HAP-1 (cell line): Measurements from ENCODE around the gene KCNAB2.

Experiments
- DNase-seq, 2 experiments: peaks; one replicate each; pipeline ENCODE4 v3.0.0-alpha.2; 2016 to 2020; ENCODE audit warnings: low spot score in 2 of 2
- H3K27me3 ChIP-seq: fragments of 250-450 bp; sonication (Bioruptor Pico); 2 replicates; pipeline ENCODE4 v1.5.1; 2020; ENCODE audit warnings: low read depth, mild to moderate bottlenecking, moderate library complexity
- H3K36me3 ChIP-seq: fragments of 250-450 bp; sonication (Bioruptor Pico); replicated peaks from 2 replicates; pipeline ENCODE4 v1.5.1; 2020; ENCODE audit warnings: mild to moderate bottlenecking
- H3K4me1 ChIP-seq: fragments of 250-450 bp; sonication (Bioruptor Pico); 2 replicates; pipeline ENCODE4 v1.5.1; 2020; ENCODE audit warnings: mild to moderate bottlenecking
- H3K4me3 ChIP-seq: fragments of 250-450 bp; sonication (Bioruptor Pico); 2 replicates; pipeline ENCODE4 v1.5.1; 2020; ENCODE audit warnings: mild to moderate bottlenecking, moderate library complexity
- H3K9me3 ChIP-seq: fragments of 250-450 bp; sonication (Bioruptor Pico); 2 replicates; pipeline ENCODE4 v1.5.1; 2020; ENCODE audit warnings: mild to moderate bottlenecking, moderate library complexity
- in situ Hi-C: fragments of 300-500 bp; cut with MboI; formaldehyde crosslinking; loops from 3 replicates; pipeline ENCODE4 v1.14.3; 2020; ENCODE audit warnings: low sequenced_read_pairs, inconsistent platforms, mixed read lengths

KCNAB2 gene

DNA sequence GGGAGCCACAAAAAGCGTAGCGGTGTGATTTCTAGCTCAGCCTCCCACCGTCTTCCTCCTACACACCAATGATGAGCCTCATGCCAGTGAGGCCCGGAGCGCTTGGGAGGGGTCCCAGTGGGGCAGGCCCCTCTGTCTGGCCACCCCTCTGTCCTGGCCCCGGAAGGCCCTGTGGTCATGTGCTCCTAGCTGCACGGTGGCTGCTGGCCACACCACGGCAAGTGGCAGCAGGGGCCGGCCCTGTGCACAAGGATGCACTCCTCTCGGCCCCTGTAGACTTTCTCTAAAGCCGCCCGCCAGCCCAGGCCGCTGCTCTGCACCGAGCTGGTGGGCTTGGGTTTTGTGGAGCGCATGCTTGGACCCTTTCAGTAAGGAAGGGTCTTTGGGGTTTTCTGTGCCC, 53.6 kb downstream of the KCNAB2 start:
- Histone ChIP-seq H3K4me1 (no peaks in the 10 kb centered on the region), H3K27me3 (no peaks in the 10 kb centered on the region), H3K36me3 (no peaks in the 10 kb centered on the region), H3K4me3 (no peak overlapping the region), H3K9me3 (no peaks in the 10 kb centered on the region)
- DNase-seq, result no peak
- in situ Hi-C loops, result no loop called here

DNA sequence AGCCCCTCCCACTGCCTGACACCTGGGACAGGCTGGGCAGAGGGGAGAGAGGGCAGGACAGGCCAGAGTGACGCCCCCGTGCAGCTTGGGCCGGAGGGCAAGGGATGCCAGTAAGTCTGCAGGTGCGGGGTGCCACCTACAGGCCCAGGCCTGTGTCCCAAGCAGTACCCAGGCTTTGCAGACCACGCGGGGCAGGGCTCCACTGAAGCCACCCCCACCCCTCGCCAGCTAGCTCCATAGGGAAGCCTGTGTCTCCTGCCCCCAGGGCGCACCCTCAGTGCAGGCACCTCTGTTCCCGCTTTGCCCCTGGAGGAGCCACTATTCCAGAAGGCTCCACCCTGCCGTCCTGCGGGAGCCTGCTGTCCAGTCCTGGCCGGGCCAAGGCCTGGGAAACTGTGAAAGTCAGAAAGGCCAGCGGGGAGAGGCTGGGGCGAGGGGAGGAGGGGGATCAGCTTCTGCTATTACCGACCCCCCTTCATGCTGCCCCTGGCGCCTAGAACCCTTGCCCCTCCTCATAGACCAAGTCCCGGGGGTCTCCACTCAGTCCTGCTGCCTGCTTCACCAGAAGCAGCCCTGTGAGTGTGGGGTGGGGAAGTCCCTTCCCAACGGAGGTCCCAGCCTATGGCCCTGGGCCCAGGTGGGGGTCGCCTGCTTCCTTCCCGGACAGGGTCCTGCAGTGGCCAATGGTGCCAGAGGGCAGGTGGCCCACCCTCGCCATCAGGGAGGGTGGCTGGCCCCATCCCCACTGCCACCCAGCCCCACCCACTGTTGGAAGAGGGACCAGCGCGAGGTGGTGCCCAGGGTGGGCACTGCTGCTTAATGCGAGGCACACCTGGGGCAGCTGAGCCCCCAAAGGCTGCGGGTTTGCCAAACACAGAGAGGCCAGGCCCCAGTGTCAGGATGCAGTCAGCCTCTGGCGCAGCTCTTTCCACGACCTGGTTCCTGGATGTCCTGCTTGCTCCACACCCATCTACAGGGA, 54.4 kb downstream of the KCNAB2 start:
- Histone ChIP-seq H3K4me1 (no peaks in the 10 kb centered on the region), H3K27me3 (peaks cover 3% of the 10 kb centered on the region; the same call in 1 of the 2 replicates), H3K4me3 (no peak overlapping the region), H3K9me3 (no peaks in the 10 kb centered on the region), H3K36me3 (no peaks in the 10 kb centered on the region)
- in situ Hi-C loops, result no loop called here
- DNase-seq, result no peak

DNA sequence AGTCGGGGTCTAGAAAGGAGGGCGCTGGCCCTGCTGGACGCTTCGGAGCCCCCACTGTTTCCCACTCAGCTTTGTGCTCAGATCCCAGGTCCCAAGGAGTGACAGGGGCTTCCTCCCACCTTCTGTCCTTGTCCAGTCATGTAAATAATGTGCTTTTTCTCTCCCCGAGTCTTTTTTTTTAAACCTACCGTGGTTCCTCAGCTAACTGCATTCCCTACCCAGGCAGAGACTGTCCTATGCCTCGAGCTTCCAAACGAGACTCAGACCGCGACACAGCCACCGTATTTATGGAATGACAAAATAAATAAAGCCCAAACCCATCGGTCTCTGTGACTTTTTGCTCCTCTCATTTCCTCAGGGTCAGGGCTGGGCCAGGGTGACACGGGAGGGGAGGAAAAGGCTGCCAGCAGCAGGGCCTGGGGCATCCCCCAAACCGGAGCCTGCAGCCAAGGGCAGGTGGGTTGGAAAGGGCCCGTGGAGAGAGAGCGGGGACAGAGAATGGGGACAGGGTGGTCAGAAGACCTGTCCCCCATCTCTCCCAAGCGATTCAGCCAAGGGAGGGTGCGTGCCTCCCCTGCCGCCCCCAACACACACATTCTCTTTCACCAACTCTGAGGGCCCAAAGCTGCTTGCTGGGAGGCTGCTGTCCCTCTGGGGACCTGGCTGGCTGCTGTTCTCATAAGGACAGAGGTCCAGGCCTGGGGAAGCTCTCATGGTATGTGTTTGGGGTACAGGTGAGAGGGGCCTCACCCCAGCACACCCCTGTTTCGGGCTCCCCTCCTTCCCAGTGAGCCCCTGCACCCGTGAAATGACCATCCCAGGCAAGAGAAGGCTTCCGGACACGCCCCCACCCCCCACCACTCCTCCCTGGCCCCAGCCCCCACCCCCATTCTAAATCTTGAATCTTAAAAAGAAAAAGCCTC, 55.4 kb downstream of the KCNAB2 start:
- no peaks in the 10 kb centered on the region for H3K9me3 ChIP-seq
- H3K4me3 ChIP-seq, result no peak overlapping the region
- no peak for DNase-seq
- no peaks in the 10 kb centered on the region for H3K4me1 ChIP-seq
- no peaks in the 10 kb centered on the region for H3K36me3 ChIP-seq
- peaks cover 3% of the 10 kb centered on the region; the same call in 1 of the 2 replicates for H3K27me3 ChIP-seq
- in situ Hi-C loops, result no loop called here

DNA sequence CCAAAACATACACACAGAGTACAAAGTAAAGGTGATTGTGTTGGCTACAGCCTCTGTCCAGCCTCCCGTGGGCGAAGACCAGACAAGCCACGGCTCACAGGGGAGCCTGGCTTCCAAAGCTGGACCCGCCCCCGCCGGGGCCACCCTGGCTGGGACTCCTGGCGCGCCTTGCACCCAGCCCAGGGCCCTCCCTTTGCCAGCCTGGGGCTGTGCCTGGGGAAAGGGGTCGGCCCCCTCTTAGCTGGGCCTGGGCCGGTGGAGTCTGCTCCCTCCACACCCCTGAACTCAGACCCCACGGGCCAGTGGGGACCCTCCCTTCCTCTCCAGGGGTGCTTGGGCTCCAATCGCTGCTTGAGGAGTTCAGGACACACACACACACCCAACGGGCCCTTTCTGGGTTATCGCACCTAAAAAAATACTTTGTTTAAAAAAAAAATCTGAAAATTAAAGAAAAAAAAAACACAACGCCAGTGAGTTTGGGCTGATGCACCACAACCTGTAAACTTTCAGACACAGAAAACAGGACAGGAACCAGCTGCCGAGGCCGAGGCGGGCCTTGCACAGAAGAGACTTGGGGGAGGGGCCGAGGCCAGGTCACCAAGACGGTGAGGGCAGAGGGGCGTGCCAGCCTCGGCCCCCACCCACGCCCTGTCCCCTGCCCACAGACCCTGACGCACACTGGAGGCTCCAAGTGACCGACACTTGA, 56.3 kb downstream of the KCNAB2 start:
- H3K4me1 ChIP-seq, result no peaks in the 10 kb centered on the region
- no peak for DNase-seq

DNA sequence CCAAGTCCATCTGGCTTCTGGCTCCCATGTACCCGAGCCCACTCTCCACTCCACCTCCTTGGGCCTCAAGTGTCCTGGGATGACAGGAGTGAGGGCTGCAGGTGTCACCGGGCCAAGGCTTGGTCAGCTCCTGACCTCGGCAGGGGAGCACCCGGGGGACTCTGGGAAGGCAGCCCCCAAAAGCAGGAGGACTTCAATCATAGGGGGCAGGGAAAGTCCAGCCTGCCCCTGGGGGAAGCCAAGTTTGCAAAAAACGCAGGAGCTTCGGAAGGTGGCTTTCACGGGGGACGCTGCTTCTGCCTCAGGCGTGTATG, 56.8 kb downstream of the KCNAB2 start:
- no peaks in the 10 kb centered on the region for H3K36me3 ChIP-seq
- no peak for DNase-seq
- H3K4me3 ChIP-seq, result no peak overlapping the region
- in situ Hi-C loops, result no loop called here
- no peaks in the 10 kb centered on the region for H3K4me1 ChIP-seq
- H3K27me3 ChIP-seq, result peaks cover 3% of the 10 kb centered on the region; the same call in 1 of the 2 replicates
- no peaks in the 10 kb centered on the region for H3K9me3 ChIP-seq

More for the DNA sequence above, 56.3 kb downstream of the KCNAB2 start:
- in situ Hi-C loops, result no loop called here
- peaks cover 3% of the 10 kb centered on the region; the same call in 1 of the 2 replicates for H3K27me3 ChIP-seq
- no peak overlapping the region for H3K4me3 ChIP-seq
- no peaks in the 10 kb centered on the region for H3K36me3 ChIP-seq
- H3K9me3 ChIP-seq, result no peaks in the 10 kb centered on the region

DNA sequence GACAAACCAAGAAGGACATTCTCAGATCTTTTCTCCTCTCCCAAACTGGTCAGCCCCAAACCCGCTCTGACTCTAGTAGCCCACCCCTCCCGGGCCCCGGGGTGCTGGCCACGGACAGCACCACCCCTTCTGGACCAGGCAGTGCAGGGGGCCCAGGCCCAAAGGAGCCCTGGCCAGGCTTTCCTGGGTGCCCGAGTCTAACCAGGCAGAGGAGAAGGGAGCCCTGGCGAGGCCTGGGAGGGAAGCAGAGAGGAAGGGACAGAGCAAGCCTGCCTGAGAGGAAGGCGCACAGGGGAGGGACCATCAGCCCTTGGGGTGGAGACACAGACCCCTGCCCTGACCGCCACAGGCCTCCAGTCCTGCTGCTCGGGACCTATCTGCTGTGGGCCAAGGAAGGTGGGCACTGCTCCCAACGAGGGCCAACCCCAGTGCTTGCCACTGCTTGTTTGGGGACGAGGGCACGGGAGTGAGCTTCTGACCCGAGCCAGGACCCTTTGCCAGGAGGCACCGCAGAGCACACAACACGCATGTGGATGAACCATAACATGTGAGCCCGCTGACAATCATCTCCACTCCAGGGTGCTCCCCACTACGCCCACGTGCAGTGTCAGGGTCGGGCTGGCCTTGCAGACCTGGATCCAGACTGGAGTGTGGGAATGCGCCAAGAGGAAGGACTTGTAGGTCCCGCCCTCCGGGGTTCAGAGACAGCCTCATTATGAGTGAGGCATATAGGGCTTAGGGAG, 57.6 kb downstream of the KCNAB2 start:
- H3K27me3 ChIP-seq, result peaks cover 3% of the 10 kb centered on the region; the same call in 1 of the 2 replicates
- no peaks in the 10 kb centered on the region for H3K4me1 ChIP-seq

DNA sequence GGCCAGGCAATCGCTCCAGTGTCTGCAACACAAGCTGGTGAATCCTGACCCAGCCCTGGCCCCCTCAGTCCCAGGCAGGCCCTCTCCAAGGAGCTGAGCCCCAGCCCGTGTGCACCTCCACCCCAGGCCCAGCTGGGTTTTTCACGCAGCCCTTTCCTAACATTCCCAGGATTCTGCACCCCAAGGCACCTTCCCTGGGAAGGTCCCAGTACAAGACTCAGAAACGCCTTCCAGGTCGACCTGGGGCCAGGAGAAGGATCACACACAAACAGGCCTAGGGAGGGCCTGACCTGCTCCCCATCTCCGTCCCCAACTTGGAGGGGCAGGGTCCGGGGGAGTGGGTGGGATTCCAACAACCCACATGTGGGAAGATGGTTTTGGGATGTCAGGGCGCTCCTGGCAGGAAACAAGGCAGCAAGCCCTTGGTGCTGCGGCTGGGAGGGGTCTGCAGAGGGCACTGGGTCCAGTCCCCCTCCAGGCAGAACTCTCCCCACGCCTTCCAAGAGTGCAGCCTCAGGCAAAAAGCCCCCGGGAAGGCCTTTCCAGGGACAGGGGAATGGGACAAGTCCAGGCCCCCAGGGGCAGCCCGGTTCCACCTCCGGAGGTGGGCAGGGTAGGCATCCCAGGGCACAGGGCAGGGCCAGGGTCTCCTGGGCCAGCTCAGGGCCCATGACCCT, 58.3 kb downstream of the KCNAB2 start:
- Histone ChIP-seq H3K4me3 (no peak overlapping the region), H3K36me3 (no peaks in the 10 kb centered on the region), H3K4me1 (no peaks in the 10 kb centered on the region), H3K27me3 (peaks cover 3% of the 10 kb centered on the region; the same call in 1 of the 2 replicates), H3K9me3 (no peaks in the 10 kb centered on the region)
- in situ Hi-C loops, result no loop called here
- no peak for DNase-seq

More for the DNA sequence above, 57.6 kb downstream of the KCNAB2 start:
- in situ Hi-C loops, result no loop called here
- DNase-seq, result no peak
- H3K9me3 ChIP-seq, result no peaks in the 10 kb centered on the region
- H3K4me3 ChIP-seq, result no peak overlapping the region
- H3K36me3 ChIP-seq, result no peaks in the 10 kb centered on the region

DNA sequence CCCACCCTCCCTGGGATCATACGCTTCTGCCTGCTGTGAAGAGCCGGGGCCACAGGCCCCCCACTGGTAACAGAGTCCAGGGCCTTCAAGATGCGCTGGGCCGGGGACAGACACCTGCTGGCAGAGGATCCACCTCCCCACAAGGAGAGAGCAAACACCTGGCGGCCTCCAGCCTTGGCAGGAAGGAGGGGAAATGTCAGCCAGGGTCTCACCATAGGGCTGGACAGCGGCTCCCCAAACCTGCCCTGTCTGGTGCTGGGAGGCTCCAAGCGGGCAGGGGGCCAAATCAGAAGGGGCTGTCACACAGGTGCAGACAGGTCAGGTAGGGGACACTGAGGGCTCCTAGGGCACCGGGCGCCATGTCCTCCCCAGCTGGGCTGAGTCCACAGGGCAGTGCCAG, 58.9 kb downstream of the KCNAB2 start:
- Histone ChIP-seq H3K4me1 (no peaks in the 10 kb centered on the region), H3K9me3 (no peaks in the 10 kb centered on the region), H3K4me3 (no peak overlapping the region), H3K27me3 (peaks cover 5% of the 10 kb centered on the region; the same call in 1 of the 2 replicates), H3K36me3 (no peaks in the 10 kb centered on the region)
- in situ Hi-C loops, result no loop called here
- no peak for DNase-seq

DNA sequence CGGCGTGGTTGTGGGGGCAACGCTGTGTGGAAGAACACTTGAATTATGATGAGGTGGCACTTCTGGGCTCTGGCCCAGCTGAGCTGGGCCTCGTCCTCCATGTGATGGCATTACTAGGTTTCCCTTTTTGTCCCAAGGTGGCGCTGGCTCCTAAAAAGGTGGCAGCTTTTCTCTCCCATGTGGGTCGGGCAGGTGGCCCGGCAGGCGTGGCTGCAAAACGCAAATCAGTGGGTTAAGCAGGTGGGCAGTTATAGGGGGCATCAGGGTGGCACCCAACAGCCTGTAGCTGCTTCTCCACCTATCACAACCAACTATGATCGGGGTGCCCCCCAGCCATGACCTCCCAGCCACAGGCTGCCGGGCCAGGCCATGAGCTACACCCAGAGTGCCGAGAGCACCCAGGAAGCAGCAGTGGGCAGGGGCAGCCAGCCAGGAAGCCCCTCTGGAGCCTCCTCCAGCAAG, 59.6 kb downstream of the KCNAB2 start:
- DNase-seq, result no peak
- in situ Hi-C loops, result no loop called here
- no peaks in the 10 kb centered on the region for H3K36me3 ChIP-seq
- H3K4me1 ChIP-seq, result no peaks in the 10 kb centered on the region
- H3K27me3 ChIP-seq, result peaks cover 5% of the 10 kb centered on the region; the same call in 1 of the 2 replicates
- no peak overlapping the region for H3K4me3 ChIP-seq
- no peaks in the 10 kb centered on the region for H3K9me3 ChIP-seq

DNA sequence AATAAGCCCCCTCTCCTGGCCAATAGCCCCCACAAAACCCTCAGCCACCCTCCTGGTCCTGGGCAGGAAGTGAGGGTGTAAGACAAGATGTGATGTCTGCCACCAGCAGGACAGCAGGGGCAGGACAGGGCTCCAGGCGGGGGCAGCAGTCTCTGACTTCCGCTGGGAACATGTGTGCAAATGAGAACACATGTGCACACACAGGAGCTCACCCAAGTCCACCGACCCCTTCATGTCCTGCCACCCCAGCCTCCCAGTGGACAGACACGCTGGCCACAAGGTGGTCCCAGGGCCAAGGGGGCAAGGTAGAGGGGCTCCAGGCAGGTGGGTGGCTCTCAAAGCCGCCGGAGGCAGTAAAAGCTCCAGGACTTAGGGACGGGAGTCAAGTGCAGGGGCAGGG, 60.1 kb downstream of the KCNAB2 start:
- H3K4me1 ChIP-seq, result no peaks in the 10 kb centered on the region
- H3K4me3 ChIP-seq, result no peak overlapping the region
- no peaks in the 10 kb centered on the region for H3K36me3 ChIP-seq
- no peak for DNase-seq
- no peaks in the 10 kb centered on the region for H3K9me3 ChIP-seq
- in situ Hi-C loops, result no loop called here
- peaks cover 5% of the 10 kb centered on the region; the same call in 1 of the 2 replicates for H3K27me3 ChIP-seq

DNA sequence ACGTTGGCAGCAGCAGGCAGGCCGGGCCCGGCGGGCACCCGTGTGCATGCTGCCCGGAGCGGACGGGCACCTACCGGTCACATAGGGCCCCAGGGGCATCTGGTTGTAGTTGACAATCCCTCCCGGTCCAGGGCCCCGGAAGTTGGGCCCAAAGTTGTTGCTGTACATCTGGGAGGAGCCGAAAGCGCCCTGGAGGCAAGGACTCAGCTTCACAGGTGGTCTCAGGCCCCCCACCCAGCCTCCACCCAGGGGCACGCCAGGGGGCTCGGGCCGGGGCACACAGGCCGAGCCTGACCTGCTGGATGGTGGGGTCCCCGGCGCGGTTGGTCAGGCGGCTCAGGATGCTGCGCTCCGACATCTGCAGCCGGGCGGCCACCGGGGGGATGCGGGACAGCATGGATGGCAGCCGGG, 60.6 kb downstream of the KCNAB2 start:
- no peak for DNase-seq
- H3K4me3 ChIP-seq, result no peak overlapping the region
- H3K4me1 ChIP-seq, result no peaks in the 10 kb centered on the region
- in situ Hi-C loops, result no loop called here
- H3K36me3 ChIP-seq, result no peaks in the 10 kb centered on the region
- no peaks in the 10 kb centered on the region for H3K9me3 ChIP-seq
- peaks cover 5% of the 10 kb centered on the region; the same call in 1 of the 2 replicates for H3K27me3 ChIP-seq

DNA sequence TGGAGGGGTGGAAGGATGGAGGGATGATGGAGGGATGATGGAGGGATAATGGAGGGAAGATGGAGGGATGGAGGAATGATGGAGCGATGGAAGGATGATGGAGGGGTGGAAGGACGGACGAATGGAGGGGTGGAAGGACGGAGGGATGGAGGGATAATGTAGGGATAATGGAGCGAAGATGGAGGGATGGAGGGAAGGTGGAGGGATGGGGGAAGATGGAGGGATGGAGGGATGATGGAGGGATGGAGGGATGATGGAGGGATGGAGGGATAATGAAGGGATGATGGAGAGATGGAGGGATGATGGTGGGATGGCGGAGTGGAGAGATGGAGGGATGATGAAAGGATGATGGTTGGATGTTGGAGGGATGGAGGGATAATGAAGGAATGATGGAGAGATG, 61.3 kb downstream of the KCNAB2 start:
- Histone ChIP-seq H3K9me3 (no peaks in the 10 kb centered on the region), H3K36me3 (no peaks in the 10 kb centered on the region), H3K4me1 (no peaks in the 10 kb centered on the region), H3K4me3 (no peak overlapping the region), H3K27me3 (peaks cover 5% of the 10 kb centered on the region; the same call in 1 of the 2 replicates)
- no peak for DNase-seq
- in situ Hi-C loops, result no loop called here
